ENCODE measurements around the gene CECR2.

DNA sequence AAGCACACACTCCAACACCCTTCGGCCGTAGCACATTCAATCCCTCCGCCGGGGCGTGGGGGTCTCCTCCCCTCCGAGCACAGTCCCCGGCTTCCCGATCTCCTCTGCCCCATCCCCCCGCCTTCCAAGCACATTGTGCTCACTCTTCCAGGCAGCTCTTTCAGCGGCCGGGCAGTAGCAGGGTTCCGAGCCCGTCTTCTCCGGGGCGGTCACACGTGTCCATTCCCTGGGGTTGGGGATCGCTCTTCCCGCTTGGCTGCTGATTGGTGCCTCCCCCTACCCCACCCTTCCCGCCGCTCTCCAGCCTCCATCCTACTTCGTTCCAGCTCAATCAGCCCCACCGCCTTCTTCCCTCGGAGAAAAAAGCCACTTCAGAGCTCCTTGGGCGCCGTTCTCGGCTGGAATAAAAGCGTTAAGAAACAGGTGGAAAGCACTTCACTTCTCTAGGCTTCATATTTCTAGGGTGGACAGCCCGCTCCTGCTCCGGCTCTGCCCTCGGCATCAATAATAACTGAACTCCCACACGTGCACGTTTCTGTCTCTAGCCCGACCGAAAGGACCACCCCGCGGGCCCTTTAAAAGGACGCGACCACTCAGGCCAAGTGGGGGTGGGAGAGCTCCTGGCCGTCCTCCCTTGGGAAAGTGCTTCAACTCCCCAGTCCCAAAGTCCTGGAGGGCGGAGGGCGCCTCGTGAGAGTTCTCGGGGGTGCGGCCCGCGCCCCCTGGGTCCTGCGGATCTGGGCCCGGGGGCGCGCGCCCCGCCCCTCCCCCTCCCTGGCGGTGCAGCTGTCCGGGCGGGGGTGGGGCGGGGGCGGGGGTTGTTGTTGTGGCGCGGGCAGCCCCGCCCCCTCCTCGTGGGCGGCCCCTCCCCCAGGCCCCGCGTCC is 464 bp upstream of the CECR2 start:
- no peak for TF ChIP-seq ELF4 (IDR thresholded peaks at IDR 0.05)
- TF ChIP-seq, protein P1, sequence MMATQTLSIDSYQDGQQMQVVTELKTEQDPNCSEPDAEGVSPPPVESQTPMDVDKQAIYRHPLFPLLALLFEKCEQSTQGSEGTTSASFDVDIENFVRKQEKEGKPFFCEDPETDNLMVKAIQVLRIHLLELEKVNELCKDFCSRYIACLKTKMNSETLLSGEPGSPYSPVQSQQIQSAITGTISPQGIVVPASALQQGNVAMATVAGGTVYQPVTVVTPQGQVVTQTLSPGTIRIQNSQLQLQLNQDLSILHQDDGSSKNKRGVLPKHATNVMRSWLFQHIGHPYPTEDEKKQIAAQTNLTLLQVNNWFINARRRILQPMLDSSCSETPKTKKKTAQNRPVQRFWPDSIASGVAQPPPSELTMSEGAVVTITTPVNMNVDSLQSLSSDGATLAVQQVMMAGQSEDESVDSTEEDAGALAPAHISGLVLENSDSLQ (IDR thresholded peaks at IDR 0.05): no peak
